Ishikawa (cell line): ENCODE data around the gene OR2T10.

Experiments used
- CEBPB ChIP-seq: IDR thresholded peaks from 2 replicates; pipeline ENCODE4 v1.6.1; 2012
- CREB1 ChIP-seq: IDR thresholded peaks from 2 replicates; pipeline ENCODE4 v1.6.1; 2012; ENCODE audit warnings: low read depth
- EGR1 ChIP-seq: IDR thresholded peaks from 2 replicates; pipeline ENCODE4 v1.6.1; 2012
- EP300 ChIP-seq: IDR thresholded peaks from 2 replicates; pipeline ENCODE4 v1.6.1; 2012; ENCODE audit warnings: borderline replicate concordance
- RAD21 ChIP-seq: IDR thresholded peaks from 2 replicates; pipeline ENCODE4 v1.6.1; 2012; ENCODE audit warnings: low read depth
- REST ChIP-seq: IDR thresholded peaks from 2 replicates; pipeline ENCODE4 v1.6.1; 2012; ENCODE audit warnings: low read depth, mild to moderate bottlenecking
- TAF1 ChIP-seq: IDR thresholded peaks from 2 replicates; pipeline ENCODE4 v1.6.1; 2012; ENCODE audit warnings: low read depth, mild to moderate bottlenecking
- TCF12 ChIP-seq: IDR thresholded peaks from 2 replicates; pipeline ENCODE4 v1.6.1; 2012; ENCODE audit warnings: low read depth
- TEAD4 ChIP-seq: IDR thresholded peaks from 2 replicates; pipeline ENCODE4 v1.6.1; 2012
- YY1 ChIP-seq: IDR thresholded peaks from 2 replicates; pipeline ENCODE4 v1.6.1; 2012; ENCODE audit warnings: low read depth
- TF ChIP-seq, protein P1 (sequence below): IDR thresholded peaks from 2 replicates; pipeline ENCODE4 v1.6.1; 2012
- TF ChIP-seq, protein P2 (sequence below): IDR thresholded peaks from 2 replicates; pipeline ENCODE4 v1.6.1; 2012

DNA sequence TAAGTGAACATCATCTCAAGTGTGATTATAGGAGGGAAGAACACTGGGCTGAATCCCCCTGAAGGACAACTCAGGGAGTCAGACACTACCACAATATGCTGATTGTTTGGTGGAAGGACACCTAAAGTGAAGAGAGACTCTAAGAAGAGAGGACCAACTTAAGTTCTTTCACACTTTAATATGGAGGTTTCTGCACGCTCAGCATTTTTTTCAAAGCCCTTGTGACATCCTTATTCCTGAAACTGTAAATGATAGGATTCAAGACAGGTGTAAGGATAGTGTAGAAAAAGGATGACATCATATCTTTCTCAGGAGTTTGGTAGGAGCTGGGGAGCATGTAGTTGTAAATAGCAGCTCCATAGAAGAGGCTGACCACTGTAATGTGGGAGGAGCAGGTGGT, 4.8 kb downstream of the OR2T10 start:
- TF ChIP-seq REST = no peak
- TF ChIP-seq, protein P1, sequence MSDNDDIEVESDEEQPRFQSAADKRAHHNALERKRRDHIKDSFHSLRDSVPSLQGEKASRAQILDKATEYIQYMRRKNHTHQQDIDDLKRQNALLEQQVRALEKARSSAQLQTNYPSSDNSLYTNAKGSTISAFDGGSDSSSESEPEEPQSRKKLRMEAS = no peak
- no peak for TF ChIP-seq EP300
- no peak for TF ChIP-seq RAD21
- TF ChIP-seq TAF1 = no peak
- TF ChIP-seq EGR1 = no peak
- no peak for TF ChIP-seq CEBPB
- no peak for TF ChIP-seq TCF12
- TF ChIP-seq, protein P2, sequence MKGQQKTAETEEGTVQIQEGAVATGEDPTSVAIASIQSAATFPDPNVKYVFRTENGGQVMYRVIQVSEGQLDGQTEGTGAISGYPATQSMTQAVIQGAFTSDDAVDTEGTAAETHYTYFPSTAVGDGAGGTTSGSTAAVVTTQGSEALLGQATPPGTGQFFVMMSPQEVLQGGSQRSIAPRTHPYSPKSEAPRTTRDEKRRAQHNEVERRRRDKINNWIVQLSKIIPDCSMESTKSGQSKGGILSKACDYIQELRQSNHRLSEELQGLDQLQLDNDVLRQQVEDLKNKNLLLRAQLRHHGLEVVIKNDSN = no peak
- no peak for TF ChIP-seq YY1
- no peak for TF ChIP-seq CREB1
- no peak for TF ChIP-seq TEAD4
